Measurements from ENCODE around the gene PLA2G4F.

The PLA2G4F gene

DNA sequence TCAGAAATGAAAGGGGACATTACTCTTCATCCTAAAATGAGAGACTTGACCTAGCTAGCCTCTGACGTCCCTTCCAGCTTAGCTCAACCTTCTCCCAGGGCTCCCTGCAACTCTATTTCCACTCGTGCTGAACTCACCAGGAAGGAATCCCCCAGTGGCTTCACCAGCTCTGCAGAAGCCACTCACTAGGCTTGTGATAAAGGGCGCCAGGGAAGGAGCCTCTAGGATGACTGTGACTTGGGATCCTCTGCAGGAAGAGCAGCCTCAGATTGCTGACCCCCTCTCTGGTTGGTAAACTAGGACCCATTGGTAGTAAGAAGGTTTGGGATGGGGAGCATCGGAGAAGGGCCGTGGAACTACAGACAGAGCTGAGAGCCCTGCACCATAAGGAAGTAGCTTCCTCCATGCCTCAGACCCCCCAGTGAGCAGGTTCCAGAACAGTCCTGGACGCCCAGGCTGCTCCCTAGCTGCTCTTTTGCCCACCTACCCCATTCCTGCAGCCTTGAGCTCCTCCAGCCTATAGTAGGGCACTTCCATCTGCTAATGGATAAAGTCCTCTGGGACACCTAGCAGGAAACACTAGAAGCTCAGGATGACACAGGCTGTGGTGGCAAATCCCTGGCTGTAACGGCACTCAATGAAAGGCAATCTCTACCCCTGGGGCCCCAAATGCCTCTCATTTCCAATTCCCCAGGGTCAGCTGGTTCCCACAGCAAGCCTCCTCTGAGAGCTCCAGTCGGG, 26.0 kb downstream of the PLA2G4F start:
- no peaks in the 10 kb centered on the region for H3K36me3 ChIP-seq (replicated peaks in 1 of 2; ENCODE audit: control insufficient read depth in 2 of 2, insufficient read depth in 2 of 2, low read length in 2 of 2)
- no peak overlapping the region for H3K4ac ChIP-seq (ENCODE audit: low read length)
- H4K91ac ChIP-seq (ENCODE audit: low read depth, low read length, poor library complexity) = no peak overlapping the region
- H2BK12ac ChIP-seq (ENCODE audit: low read length) = no peak overlapping the region
- H2BK120ac ChIP-seq (ENCODE audit: low read depth, low read length) = no peak overlapping the region
- peak overlapping the region; percentile 42 for H2BK5ac ChIP-seq (ENCODE audit: low read length)
- no peak for DNase-seq (ENCODE audit: low spot score)
- H3K9me3 ChIP-seq (replicated peaks in 1 of 2; ENCODE audit: control insufficient read depth in 2 of 2, insufficient read depth in 1 of 2, low read depth in 1 of 2, low read length in 2 of 2) = no peaks in the 10 kb centered on the region
- H3K27me3 ChIP-seq (ENCODE audit: control insufficient read depth in 3 of 3, insufficient read depth in 3 of 3, low read depth in 1 of 3, low read length in 3 of 3) = peaks cover 0 to 10% (median 0%) of the 10 kb centered on the region in 3 experiments
- no peak overlapping the region for H2AFZ ChIP-seq (ENCODE audit: low read length)
- H3K79me1 ChIP-seq (ENCODE audit: low read depth, low read length) = no peaks in the 10 kb centered on the region
- peak overlapping the region; percentile 25 for H2AK5ac ChIP-seq (ENCODE audit: low read depth, low read length)
- WGBS, 2 donors (ENCODE audit: extremely low coverage in 2 of 2, insufficient read length in 2 of 2, insufficient replicate concordance in 1 of 2) = no CpG with 5 or more reads among the region's 8 CpGs
- peak overlapping the region; percentile 79 for H3K18ac ChIP-seq (ENCODE audit: low read length)
- H2BK15ac ChIP-seq (ENCODE audit: low read length) = peak overlapping the region; percentile 43
- no peak overlapping the region for H3K27ac ChIP-seq (replicated peaks; ENCODE audit: low read length)
- H3K4me3 ChIP-seq (ENCODE audit: low read length in 2 of 2) = no peak overlapping the region
- H3K23ac ChIP-seq (ENCODE audit: low read depth, low read length, poor library complexity) = no peak overlapping the region
- H3K9ac ChIP-seq (ENCODE audit: low read depth, low read length, poor library complexity) = no peak overlapping the region
- no peak overlapping the region for H4K8ac ChIP-seq (ENCODE audit: low read depth, low read length)
- H3K4me1 ChIP-seq (ENCODE audit: control insufficient read depth in 2 of 2, insufficient read depth in 1 of 2, low read depth in 1 of 2, low read length in 2 of 2) = peaks cover 0 to 16% of the 10 kb centered on the region in 2 donors
- H3K4me2 ChIP-seq (ENCODE audit: insufficient read depth, low read length, poor library complexity, severe bottlenecking) = no peak overlapping the region
- no peak overlapping the region for H3K14ac ChIP-seq (ENCODE audit: low read length)

DNA sequence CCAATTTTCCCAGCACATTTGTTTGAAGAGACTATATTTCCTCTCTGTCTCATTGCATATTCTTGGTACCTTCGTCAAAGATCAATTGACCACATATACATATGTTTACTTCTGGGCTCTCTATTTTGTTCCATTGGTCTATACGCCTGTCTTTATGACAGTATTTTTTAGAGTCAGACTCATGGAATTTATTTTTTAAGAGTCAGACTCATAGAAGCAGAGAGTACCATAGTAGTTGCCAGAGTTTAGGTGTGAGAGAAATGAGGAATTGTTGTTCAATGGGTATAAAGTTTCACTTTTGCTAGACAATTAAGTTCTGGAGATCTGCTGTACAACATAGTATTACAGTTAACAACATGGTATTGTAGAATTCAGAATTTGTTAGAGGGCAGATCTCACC, 27.1 kb downstream of the PLA2G4F start:
- DNase-seq (ENCODE audit: low spot score) = no peak
- Histone ChIP-seq H3K18ac (ENCODE audit: low read length) (no peak overlapping the region), H3K9me3 (replicated peaks in 1 of 2; ENCODE audit: control insufficient read depth in 2 of 2, insufficient read depth in 1 of 2, low read depth in 1 of 2, low read length in 2 of 2) (no peaks in the 10 kb centered on the region), H3K36me3 (replicated peaks in 1 of 2; ENCODE audit: control insufficient read depth in 2 of 2, insufficient read depth in 2 of 2, low read length in 2 of 2) (no peaks in the 10 kb centered on the region), H3K4me2 (ENCODE audit: insufficient read depth, low read length, poor library complexity, severe bottlenecking) (no peak overlapping the region), H3K9ac (ENCODE audit: low read depth, low read length, poor library complexity) (no peak overlapping the region), H2BK12ac (ENCODE audit: low read length) (no peak overlapping the region), H3K27me3 (ENCODE audit: control insufficient read depth in 3 of 3, insufficient read depth in 3 of 3, low read depth in 1 of 3, low read length in 3 of 3) (peaks cover 0 to 11% (median 0%) of the 10 kb centered on the region in 3 experiments), H3K4me1 (ENCODE audit: control insufficient read depth in 2 of 2, insufficient read depth in 1 of 2, low read depth in 1 of 2, low read length in 2 of 2) (peaks cover 0 to 16% of the 10 kb centered on the region in 2 donors), H2AK5ac (ENCODE audit: low read depth, low read length) (no peak overlapping the region), H2BK15ac (ENCODE audit: low read length) (no peak overlapping the region), H2BK120ac (ENCODE audit: low read depth, low read length) (no peak overlapping the region), H4K8ac (ENCODE audit: low read depth, low read length) (no peak overlapping the region), H2AFZ (ENCODE audit: low read length) (no peak overlapping the region), H3K4me3 (ENCODE audit: low read length in 2 of 2) (no peak overlapping the region), H3K4ac (ENCODE audit: low read length) (no peak overlapping the region), H4K91ac (ENCODE audit: low read depth, low read length, poor library complexity) (no peak overlapping the region), H3K23ac (ENCODE audit: low read depth, low read length, poor library complexity) (no peak overlapping the region), H3K14ac (ENCODE audit: low read length) (no peak overlapping the region), H3K79me1 (ENCODE audit: low read depth, low read length) (no peaks in the 10 kb centered on the region), H2BK5ac (ENCODE audit: low read length) (no peak overlapping the region), H3K27ac (replicated peaks; ENCODE audit: low read length) (no peak overlapping the region)
- no CpG with 5 or more reads among the region's 2 CpGs for WGBS, 2 donors (ENCODE audit: extremely low coverage in 2 of 2, insufficient read length in 2 of 2, insufficient replicate concordance in 1 of 2)

DNA sequence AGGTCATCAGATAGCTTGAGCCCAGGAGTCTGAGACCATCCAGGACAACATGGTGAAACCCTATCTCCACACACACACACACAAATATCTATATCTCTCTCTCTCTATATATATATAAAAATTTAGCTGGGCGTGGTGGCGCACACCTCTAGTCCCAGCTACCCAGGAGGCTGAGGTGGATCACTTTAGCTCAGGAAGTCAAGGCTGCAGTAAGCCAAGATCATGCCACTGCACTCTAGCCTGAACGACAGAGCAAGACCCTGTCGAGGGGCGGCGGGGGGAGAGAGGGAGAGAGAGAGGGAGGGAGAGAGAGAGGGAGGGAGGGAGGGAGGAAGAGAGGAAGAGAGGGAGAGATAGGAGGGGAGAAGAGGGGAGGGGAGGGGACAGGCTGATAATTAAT, 28.0 kb downstream of the PLA2G4F start:
- no peak overlapping the region for H4K8ac ChIP-seq (ENCODE audit: low read depth, low read length)
- WGBS, 2 donors (ENCODE audit: extremely low coverage in 2 of 2, insufficient read length in 2 of 2, insufficient replicate concordance in 1 of 2) = no CpG with 5 or more reads among the region's 6 CpGs
- H3K18ac ChIP-seq (ENCODE audit: low read length) = no peak overlapping the region
- H2BK12ac ChIP-seq (ENCODE audit: low read length) = no peak overlapping the region
- H3K23ac ChIP-seq (ENCODE audit: low read depth, low read length, poor library complexity) = no peak overlapping the region
- no peaks in the 10 kb centered on the region for H3K79me1 ChIP-seq (ENCODE audit: low read depth, low read length)
- H3K9me3 ChIP-seq (replicated peaks in 1 of 2; ENCODE audit: control insufficient read depth in 2 of 2, insufficient read depth in 1 of 2, low read depth in 1 of 2, low read length in 2 of 2) = no peaks in the 10 kb centered on the region
- no peak overlapping the region for H4K91ac ChIP-seq (ENCODE audit: low read depth, low read length, poor library complexity)
- H3K9ac ChIP-seq (ENCODE audit: low read depth, low read length, poor library complexity) = no peak overlapping the region
- H3K27me3 ChIP-seq (ENCODE audit: control insufficient read depth in 3 of 3, insufficient read depth in 3 of 3, low read depth in 1 of 3, low read length in 3 of 3) = peaks cover 0 to 11% (median 0%) of the 10 kb centered on the region in 3 experiments
- no peaks in the 10 kb centered on the region for H3K36me3 ChIP-seq (replicated peaks in 1 of 2; ENCODE audit: control insufficient read depth in 2 of 2, insufficient read depth in 2 of 2, low read length in 2 of 2)
- H3K4ac ChIP-seq (ENCODE audit: low read length) = no peak overlapping the region
- peaks cover 0 to 16% of the 10 kb centered on the region in 2 donors for H3K4me1 ChIP-seq (ENCODE audit: control insufficient read depth in 2 of 2, insufficient read depth in 1 of 2, low read depth in 1 of 2, low read length in 2 of 2)
- no peak overlapping the region for H2AFZ ChIP-seq (ENCODE audit: low read length)
- DNase-seq (ENCODE audit: low spot score) = no peak
- H3K4me2 ChIP-seq (ENCODE audit: insufficient read depth, low read length, poor library complexity, severe bottlenecking) = no peak overlapping the region
- H2BK5ac ChIP-seq (ENCODE audit: low read length) = no peak overlapping the region
- no peak overlapping the region for H3K27ac ChIP-seq (replicated peaks; ENCODE audit: low read length)
- no peak overlapping the region for H2BK120ac ChIP-seq (ENCODE audit: low read depth, low read length)
- no peak overlapping the region for H3K14ac ChIP-seq (ENCODE audit: low read length)
- no peak overlapping the region for H3K4me3 ChIP-seq (ENCODE audit: low read length in 2 of 2)
- H2AK5ac ChIP-seq (ENCODE audit: low read depth, low read length) = no peak overlapping the region
- no peak overlapping the region for H2BK15ac ChIP-seq (ENCODE audit: low read length)

DNA sequence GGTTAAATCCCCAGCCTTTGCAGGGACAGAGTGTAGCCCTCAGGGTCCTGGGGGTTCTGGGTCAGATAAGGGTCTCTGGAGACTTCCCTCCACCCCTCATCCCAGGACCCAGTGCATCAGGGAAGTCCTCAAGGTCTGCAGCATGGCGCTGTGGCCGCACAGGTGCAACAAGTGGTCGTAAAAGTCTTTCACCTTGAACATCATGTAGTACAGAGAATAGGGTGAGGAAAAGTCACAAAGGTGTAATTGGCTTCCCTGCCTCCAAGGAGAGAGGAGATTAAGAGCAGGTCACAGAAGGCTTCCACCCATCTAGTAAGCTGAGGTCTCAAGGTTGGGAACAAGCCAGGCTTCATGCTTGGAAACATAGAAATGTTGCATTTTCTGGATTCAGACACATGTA, 32.9 kb downstream of the PLA2G4F start:
- no peaks in the 10 kb centered on the region for H3K36me3 ChIP-seq (replicated peaks in 1 of 2; ENCODE audit: control insufficient read depth in 2 of 2, insufficient read depth in 2 of 2, low read length in 2 of 2)
- H2BK15ac ChIP-seq (ENCODE audit: low read length) = no peak overlapping the region
- no peak overlapping the region for H3K27ac ChIP-seq (replicated peaks; ENCODE audit: low read length)
- no peak overlapping the region for H2BK5ac ChIP-seq (ENCODE audit: low read length)
- no peak overlapping the region for H3K4me2 ChIP-seq (ENCODE audit: insufficient read depth, low read length, poor library complexity, severe bottlenecking)
- no peaks in the 10 kb centered on the region for H3K9me3 ChIP-seq (replicated peaks in 1 of 2; ENCODE audit: control insufficient read depth in 2 of 2, insufficient read depth in 1 of 2, low read depth in 1 of 2, low read length in 2 of 2)
- H2AK5ac ChIP-seq (ENCODE audit: low read depth, low read length) = no peak overlapping the region
- no peak overlapping the region for H3K4me3 ChIP-seq (ENCODE audit: low read length in 2 of 2)
- no peak overlapping the region for H2BK12ac ChIP-seq (ENCODE audit: low read length)
- no CpG with 5 or more reads among the region's 3 CpGs for WGBS, 2 donors (ENCODE audit: extremely low coverage in 2 of 2, insufficient read length in 2 of 2, insufficient replicate concordance in 1 of 2)
- no peak overlapping the region for H2AFZ ChIP-seq (ENCODE audit: low read length)
- no peak overlapping the region for H3K23ac ChIP-seq (ENCODE audit: low read depth, low read length, poor library complexity)
- peaks cover 0 to 11% (median 0%) of the 10 kb centered on the region in 3 experiments for H3K27me3 ChIP-seq (ENCODE audit: control insufficient read depth in 3 of 3, insufficient read depth in 3 of 3, low read depth in 1 of 3, low read length in 3 of 3)
- no peak overlapping the region for H3K18ac ChIP-seq (ENCODE audit: low read length)
- H3K9ac ChIP-seq (ENCODE audit: low read depth, low read length, poor library complexity) = no peak overlapping the region
- peaks cover 0 to 2% of the 10 kb centered on the region in 2 donors for H3K4me1 ChIP-seq (ENCODE audit: control insufficient read depth in 2 of 2, insufficient read depth in 1 of 2, low read depth in 1 of 2, low read length in 2 of 2)
- no peak overlapping the region for H3K14ac ChIP-seq (ENCODE audit: low read length)
- H4K8ac ChIP-seq (ENCODE audit: low read depth, low read length) = no peak overlapping the region
- H4K91ac ChIP-seq (ENCODE audit: low read depth, low read length, poor library complexity) = no peak overlapping the region
- H3K4ac ChIP-seq (ENCODE audit: low read length) = no peak overlapping the region
- H2BK120ac ChIP-seq (ENCODE audit: low read depth, low read length) = no peak overlapping the region
- H3K79me1 ChIP-seq (ENCODE audit: low read depth, low read length) = no peaks in the 10 kb centered on the region
- DNase-seq (ENCODE audit: low spot score) = no peak

All from neuronal stem cell (in vitro differentiated cells).